Transverse colon (tissue), 4 donors: ENCODE data around the gene GJB3. TPM values are rescaled to one million over a fixed set of nuclear protein-coding genes. Genes with fewer than 3 reads are reported as not detected.

Experiments used
- DNase-seq: peaks from one replicate; pipeline ENCODE4 v3.0.0-alpha.2; 2019
- H3K27ac ChIP-seq, 4 donors: fragments of 200-600 bp; sonication (generic); 2 replicates each; pipeline ENCODE4 v1.5.1; 2016 to 2018; ENCODE audit warnings: inconsistent platforms in 4 of 4
- H3K27me3 ChIP-seq: fragments of 200-600 bp; sonication (generic); 2 replicates; pipeline ENCODE4 v1.5.1; 2017; ENCODE audit warnings: inconsistent platforms
- H3K36me3 ChIP-seq, 4 donors: fragments of 200-600 bp; sonication (generic); 2 replicates each; pipeline ENCODE4 v1.5.1; 2017 to 2019; ENCODE audit warnings: inconsistent platforms in 4 of 4
- H3K4me1 ChIP-seq, 4 donors: fragments of 200-600 bp; sonication (generic); 2 replicates each; pipeline ENCODE4 v1.5.1; 2017 to 2020; ENCODE audit warnings: inconsistent platforms in 4 of 4
- H3K4me3 ChIP-seq, 4 donors: fragments of 200-600 bp; sonication (generic); 1 replicate in 1 of 4; 2 replicates in 3 of 4; pipeline versions ENCODE4 v1.5.1 to v1.6.1; 2017 to 2019; ENCODE audit warnings: inconsistent platforms in 4 of 4
- H3K9me3 ChIP-seq, 2 donors: fragments of 200-600 bp; sonication (generic); 2 replicates each; pipeline ENCODE4 v1.5.1; 2017 to 2019; ENCODE audit warnings: inconsistent platforms in 2 of 2
- CTCF ChIP-seq, 5 experiments: fragments of 200-600 bp in 3 of 5; fragments of 450-650 bp in 2 of 5; sonication (generic) in 3 of 5; IDR thresholded peaks; 1 replicate in 2 of 5; 2 replicates in 3 of 5; pipeline ENCODE4 v1.5.1; 2016 to 2017; ENCODE audit warnings: antibody characterized with exemption in 5 of 5, inconsistent platforms in 3 of 5, mild to moderate bottlenecking in 2 of 5, moderate library complexity in 1 of 5
- EP300 ChIP-seq: sonication (generic); formaldehyde crosslinking; IDR thresholded peaks from one replicate; pipeline ENCODE4 v1.6.1; 2017; ENCODE audit warnings: antibody characterized with exemption, low read depth
- POLR2A ChIP-seq: fragments of 450-650 bp; IDR thresholded peaks from one replicate; pipeline ENCODE4 v1.6.1; 2016; ENCODE audit warnings: antibody characterized with exemption, mild to moderate bottlenecking, moderate library complexity
- POLR2AphosphoS5 ChIP-seq, 3 donors: sonication (generic); formaldehyde crosslinking; IDR thresholded peaks; one replicate each; pipeline ENCODE4 v1.6.1; 2016; ENCODE audit warnings: antibody characterized with exemption in 3 of 3
- WGBS, 2 donors: methylation state at CpG; one replicate each; pipeline ENCODE4 v1.1.5; 2018; ENCODE audit warnings: low coverage in 1 of 2; 5-methylcytosine and 5-hydroxymethylcytosine counted together
- in situ Hi-C, 4 donors: fragments of 200-750 bp; cut with MboI; loops; one replicate each; pipeline versions ENCODE4 v1.15.0 to v1.15.1; 2017; ENCODE audit warnings: low sequenced_read_pairs in 3 of 4, low pct_ligation_motif_present in 1 of 4, low pct_unique_long_range_greater_than_20kb in 1 of 4
- intact Hi-C: fragments of 100-400 bp; cut with DNase I; formaldehyde crosslinking; loops from one replicate; pipeline ENCODE4 v1.15.1; 2023; ENCODE audit warnings: low total_unique reads
- total RNA-seq, 4 donors: library from RNA; depleted of rRNA; stranded (reverse); fragments of >200 nt; gene quantifications; one replicate each; pipeline ENCODE4 v1.1.0, GENCODE V29; 2016

The GJB3 gene
- total RNA-seq, 4 donors from 2014 or later = 2.9 to 6.7 TPM; not detected in 2

- no peaks in the 10 kb centered on the region for H3K4me1 ChIP-seq
- H3K27me3 ChIP-seq = no peaks in the 10 kb centered on the region
- no peak overlapping the region for H3K4me3 ChIP-seq
- H3K36me3 ChIP-seq = no peaks in the 10 kb centered on the region
- WGBS, 2 donors = 94 to 100% methylated on average over 2 to 6 of the region's 6 CpGs
- no peaks in the 10 kb centered on the region for H3K9me3 ChIP-seq
- intact Hi-C loops (no loop called here), in situ Hi-C loops (no loop called here)
- DNase-seq = no peak
- no peak overlapping the region for H3K27ac ChIP-seq
- TF ChIP-seq CTCF (IDR thresholded peaks at IDR 0.05) (no peak), EP300 (no peak), POLR2AphosphoS5 (IDR thresholded peaks at IDR 0.05) (no peak), POLR2A (no peak)
Measured at GRCh38 chr1:34755961-34756360, 25.1 kb upstream of the GJB3 start.

- Histone ChIP-seq H3K9me3 (no peaks in the 10 kb centered on the region), H3K36me3 (no peaks in the 10 kb centered on the region), H3K27ac (no peak overlapping the region), H3K4me1 (no peaks in the 10 kb centered on the region), H3K27me3 (no peaks in the 10 kb centered on the region), H3K4me3 (no peak overlapping the region)
- WGBS, 2 donors = 90% methylated on average over 20 of the region's 21 CpGs; no CpG with 5 or more reads in 1 of the 2 donors
- intact Hi-C loops = no loop called here
- DNase-seq = no peak
- in situ Hi-C loops = no loop called here
- no peak for TF ChIP-seq CTCF (IDR thresholded peaks at IDR 0.05)
- TF ChIP-seq POLR2AphosphoS5 (IDR thresholded peaks at IDR 0.05) = no peak
- TF ChIP-seq POLR2A = no peak
- no peak for TF ChIP-seq EP300
Measured at GRCh38 chr1:34757386-34757785, 23.6 kb upstream of the GJB3 start.

GRCh38 chr1:34758751-34759150 is 22.3 kb upstream of the GJB3 start:
- Histone ChIP-seq H3K4me3 (no peak overlapping the region), H3K27me3 (no peaks in the 10 kb centered on the region), H3K9me3 (no peaks in the 10 kb centered on the region), H3K36me3 (no peaks in the 10 kb centered on the region), H3K4me1 (no peaks in the 10 kb centered on the region), H3K27ac (no peak overlapping the region)
- no peak for DNase-seq
- in situ Hi-C loops (no loop called here), intact Hi-C loops (no loop called here)
- 71% methylated on average over 4 of the region's 4 CpGs; no CpG with 5 or more reads in 1 of the 2 donors for WGBS, 2 donors
- TF ChIP-seq POLR2A = no peak
- no peak for TF ChIP-seq EP300
- no peak for TF ChIP-seq CTCF (IDR thresholded peaks at IDR 0.05)
- no peak for TF ChIP-seq POLR2AphosphoS5 (IDR thresholded peaks at IDR 0.05)

GRCh38 chr1:34759503-34760357 is 21.3 kb upstream of the GJB3 start, which contains the start of gene GJB4:
Gene GJB4, plus strand, starts transcription at chr1:34759740. Its CDS starts 1,515 bp downstream, at chr1:34761255.
- Histone ChIP-seq H3K27ac (no peak within 1 kb of the TSS), H3K27me3 (peaks cover 3% of the 10 kb centered on the region), H3K36me3 (no peaks in the 10 kb centered on the region), H3K4me3 (no peak within 1 kb of the TSS), H3K4me1 (no peaks in the 10 kb centered on the region), H3K9me3 (no peaks in the 10 kb centered on the region)
- no peak for DNase-seq
- in situ Hi-C loops = no loop called here
- WGBS, 2 donors = 41 to 59% methylated on average over 3 to 10 of the region's 10 CpGs
- intact Hi-C loops = no loop called here
- TF ChIP-seq CTCF (IDR thresholded peaks at IDR 0.05) (no peak), EP300 (no peak), POLR2A (no peak), POLR2AphosphoS5 (IDR thresholded peaks at IDR 0.05) (no peak)
